GM19035 (cell line): ENCODE results near the gene TTC29.

ENCODE experiments used
- ATAC-seq: cut with Tn5 transposase; IDR thresholded peaks from one replicate; pipeline ENCODE4 v1.9.1; 2021; ENCODE audit not compliant: unreplicated experiment

TTC29 gene, protein sequence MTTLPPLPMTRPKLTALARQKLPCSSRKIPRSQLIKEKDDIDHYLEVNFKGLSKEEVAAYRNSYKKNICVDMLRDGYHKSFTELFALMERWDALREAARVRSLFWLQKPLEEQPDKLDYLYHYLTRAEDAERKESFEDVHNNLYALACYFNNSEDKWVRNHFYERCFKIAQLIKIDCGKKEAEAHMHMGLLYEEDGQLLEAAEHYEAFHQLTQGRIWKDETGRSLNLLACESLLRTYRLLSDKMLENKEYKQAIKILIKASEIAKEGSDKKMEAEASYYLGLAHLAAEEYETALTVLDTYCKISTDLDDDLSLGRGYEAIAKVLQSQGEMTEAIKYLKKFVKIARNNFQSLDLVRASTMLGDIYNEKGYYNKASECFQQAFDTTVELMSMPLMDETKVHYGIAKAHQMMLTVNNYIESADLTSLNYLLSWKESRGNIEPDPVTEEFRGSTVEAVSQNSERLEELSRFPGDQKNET

GRCh38 chr4:146945556-146946374, at the start of gene TTC29:
Gene TTC29 (minus strand): TSS chr4:146945864. CDS start chr4:146939895, 5,969 bp downstream.
- peak; percentile 100 for ATAC-seq

- ATAC-seq = no peak
Measured at GRCh38 chr4:146981651-146982050, 36.0 kb upstream of the TTC29 start.

DNA sequence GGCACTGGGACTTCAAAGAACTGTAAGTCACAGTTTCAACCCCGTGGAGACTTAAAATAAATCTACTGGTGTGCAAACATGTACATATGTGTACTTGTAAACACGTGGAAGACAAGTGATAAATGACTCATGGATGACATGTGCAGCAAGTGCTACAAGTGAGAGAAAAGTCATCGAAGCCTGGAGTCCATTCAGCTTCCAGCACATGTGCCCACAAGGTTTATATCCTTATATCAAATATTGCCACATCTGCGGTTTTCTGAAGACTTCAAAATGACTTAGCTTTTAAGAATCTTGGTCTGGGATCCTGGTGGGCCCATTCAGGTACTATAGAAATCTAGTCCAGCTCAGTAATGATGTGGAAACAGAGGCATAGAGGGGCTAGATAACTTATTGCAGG, 33.0 kb upstream of the TTC29 start:
- ATAC-seq = no peak

GRCh38 chr4:146976145-146976544, 30.5 kb upstream of the TTC29 start:
- ATAC-seq = no peak

DNA sequence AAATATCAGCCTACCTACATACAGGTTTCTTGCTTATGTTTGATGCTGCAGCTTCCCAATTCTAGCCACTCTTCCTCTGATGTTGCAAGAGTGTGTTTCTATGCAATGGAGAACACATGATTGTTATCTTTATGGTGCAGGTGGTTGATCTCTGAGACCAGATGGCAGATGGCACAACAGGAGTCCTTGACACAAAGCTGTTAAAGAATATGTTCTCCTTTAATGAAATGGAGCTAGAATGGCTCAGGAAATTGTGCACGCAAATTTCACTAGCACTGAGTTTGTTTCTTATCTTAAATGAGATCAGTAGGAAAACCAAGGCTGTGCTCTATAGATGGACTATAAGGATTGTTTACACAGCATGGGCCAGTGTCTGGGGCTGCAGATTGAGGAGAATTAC, 29.9 kb upstream of the TTC29 start:
- ATAC-seq = no peak

DNA sequence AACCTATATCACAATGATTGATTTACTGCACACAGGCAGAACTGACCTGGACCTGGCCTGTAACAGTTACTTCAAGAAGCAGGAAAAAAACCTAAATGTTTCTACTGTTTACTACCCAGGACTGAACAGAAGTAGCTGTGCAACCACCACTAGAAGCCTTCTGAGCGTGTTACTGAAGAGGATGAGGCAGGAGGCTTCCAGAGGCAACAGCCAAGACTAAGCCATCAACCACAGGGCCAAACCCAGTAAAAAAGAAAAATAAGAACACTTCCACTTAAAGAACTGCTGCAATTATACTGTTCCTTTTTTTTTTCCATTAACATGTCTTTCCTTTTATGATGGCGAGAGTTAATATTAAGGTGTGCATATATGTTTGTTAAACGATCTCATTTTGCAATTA, 29.4 kb upstream of the TTC29 start:
- ATAC-seq = no peak

- ATAC-seq = no peak
Measured at GRCh38 chr4:146972036-146972435, 26.4 kb upstream of the TTC29 start.

- no peak for ATAC-seq
Measured at GRCh38 chr4:146969126-146969525, 23.5 kb upstream of the TTC29 start.

DNA sequence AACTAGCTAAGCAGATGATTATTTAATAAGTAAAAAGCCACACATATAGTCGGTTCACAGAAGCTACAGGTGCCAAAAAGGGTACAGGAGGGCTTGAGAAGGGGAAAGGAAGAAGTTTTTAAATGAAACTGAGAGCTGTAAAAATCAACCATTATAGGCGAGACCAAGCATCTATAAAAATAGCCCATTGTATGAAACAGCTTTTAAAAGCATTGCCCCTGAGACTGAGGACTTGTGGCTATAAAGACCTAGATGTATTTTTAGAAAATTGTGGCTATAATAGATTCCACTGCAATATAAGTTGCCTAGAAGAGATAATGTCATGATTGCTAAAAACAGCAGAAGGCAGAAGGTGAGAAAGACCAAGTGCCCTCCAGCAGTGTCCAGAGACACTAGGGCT, 15.0 kb upstream of the TTC29 start:
- no peak for ATAC-seq

GRCh38 chr4:146959692-146960091, 14.0 kb upstream of the TTC29 start:
- no peak for ATAC-seq

DNA sequence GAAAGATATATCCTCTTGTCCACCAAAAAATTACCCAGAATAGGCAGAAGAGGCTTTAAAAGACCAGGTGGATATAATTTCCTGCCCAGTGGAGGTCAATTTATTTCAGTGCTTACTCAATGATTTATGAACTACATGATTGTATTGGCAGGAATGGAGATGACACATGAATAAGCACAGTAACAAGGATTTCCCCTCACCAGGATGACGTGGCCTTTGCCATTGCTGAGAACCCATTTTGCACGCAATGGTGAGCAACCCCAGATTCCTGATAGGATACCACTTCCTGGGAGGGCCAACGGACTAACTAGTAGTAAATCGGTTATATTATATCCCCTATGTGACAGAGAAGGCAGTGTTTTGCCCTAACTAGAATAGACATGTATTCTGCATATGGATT, 11.6 kb upstream of the TTC29 start:
- ATAC-seq = no peak

- no peak for ATAC-seq
Measured at GRCh38 chr4:146952896-146953295, 7.2 kb upstream of the TTC29 start.

DNA sequence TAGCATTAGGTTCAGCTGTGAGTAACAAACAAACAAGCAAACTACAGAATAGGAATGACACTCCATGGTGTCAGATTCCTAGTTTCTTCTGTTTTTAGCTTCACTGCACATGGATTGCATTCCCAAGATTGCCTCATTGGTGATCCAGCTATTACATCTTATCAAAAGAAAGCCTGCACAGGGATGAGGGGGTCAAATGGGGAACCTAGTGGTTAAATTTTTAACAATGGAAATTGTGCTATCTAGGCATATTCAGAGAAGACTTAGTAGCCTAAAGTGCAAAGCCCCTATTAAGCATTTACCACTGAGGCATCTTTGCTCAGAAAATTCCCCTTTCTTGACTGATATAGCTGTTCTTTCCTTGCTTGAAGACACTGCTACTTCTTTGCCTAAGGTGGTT, 3.9 kb upstream of the TTC29 start:
- no peak for ATAC-seq

- ATAC-seq = no peak
Measured at GRCh38 chr4:146943691-146944375, 1.8 kb downstream of the TTC29 start.

DNA sequence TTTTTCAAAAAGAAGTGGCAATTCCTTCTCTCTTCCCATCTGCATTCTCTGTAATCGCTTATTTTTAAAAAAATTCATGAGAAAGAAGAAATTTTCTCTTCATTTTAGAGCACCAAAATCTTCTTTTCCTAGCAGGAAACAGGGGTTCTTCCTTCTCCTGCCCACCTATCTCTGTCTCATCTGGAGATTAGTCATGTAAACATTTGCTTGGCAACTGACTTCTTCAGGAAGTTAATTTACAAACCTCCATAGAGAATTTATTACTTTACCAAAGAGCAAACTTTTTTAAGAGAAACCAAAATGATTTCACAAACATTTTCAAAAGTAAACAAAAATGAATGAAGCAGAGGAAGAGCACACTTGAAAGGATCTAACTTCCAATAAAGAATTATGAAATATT, 13.5 kb downstream of the TTC29 start:
- no peak for ATAC-seq

GRCh38 chr4:146930673-146931072, 15.0 kb downstream of the TTC29 start:
- no peak for ATAC-seq

- no peak for ATAC-seq
Measured at GRCh38 chr4:146927695-146928094, 18.0 kb downstream of the TTC29 start.

DNA sequence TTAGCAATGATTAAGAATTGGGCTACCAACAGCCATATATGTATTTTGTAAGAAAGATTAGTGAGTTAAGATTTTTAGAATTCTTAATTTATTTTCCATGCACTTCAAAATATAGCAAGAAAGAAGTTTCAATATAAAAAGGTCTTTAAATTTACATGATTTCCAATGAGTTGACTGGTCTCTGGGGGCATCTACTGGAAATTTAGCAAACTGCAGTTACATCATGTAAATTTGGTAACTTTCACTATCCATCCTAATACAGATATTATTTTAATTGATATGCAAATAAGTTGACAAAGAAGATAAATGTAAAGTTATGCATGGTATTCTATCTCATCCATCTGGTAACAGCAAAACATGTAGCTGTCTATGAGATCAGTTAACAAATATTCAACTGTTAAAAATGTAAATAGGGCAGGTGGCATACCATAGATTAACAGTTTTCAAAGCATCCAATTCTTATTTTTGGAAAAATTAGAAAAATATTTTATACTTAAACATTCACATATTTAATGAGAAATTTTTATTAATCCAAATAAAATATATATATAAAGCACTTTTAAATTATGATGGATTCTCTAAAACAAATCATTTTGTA, 29.1 kb downstream of the TTC29 start:
- no peak for ATAC-seq

DNA sequence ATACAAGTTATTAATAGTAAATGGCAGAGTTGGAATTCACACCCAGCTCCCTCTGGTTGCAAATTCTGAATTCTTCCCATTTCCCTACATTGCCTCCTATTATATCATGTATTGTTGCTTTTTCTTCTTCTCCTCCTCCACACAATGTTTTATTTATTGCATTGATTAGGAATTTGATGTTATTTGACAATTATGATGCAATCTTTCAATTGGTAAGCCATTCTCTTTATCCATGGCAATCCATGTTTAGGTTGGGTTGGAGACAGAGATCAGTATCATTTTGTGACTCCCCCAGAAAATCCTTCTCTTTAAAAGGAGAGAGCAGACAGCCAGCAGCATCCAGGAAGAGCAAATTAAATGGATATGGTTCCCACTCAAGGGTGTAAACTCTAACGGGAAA, 30.5 kb downstream of the TTC29 start:
- no peak for ATAC-seq

GRCh38 chr4:146900295-146900694, 45.4 kb downstream of the TTC29 start:
- ATAC-seq = no peak

DNA sequence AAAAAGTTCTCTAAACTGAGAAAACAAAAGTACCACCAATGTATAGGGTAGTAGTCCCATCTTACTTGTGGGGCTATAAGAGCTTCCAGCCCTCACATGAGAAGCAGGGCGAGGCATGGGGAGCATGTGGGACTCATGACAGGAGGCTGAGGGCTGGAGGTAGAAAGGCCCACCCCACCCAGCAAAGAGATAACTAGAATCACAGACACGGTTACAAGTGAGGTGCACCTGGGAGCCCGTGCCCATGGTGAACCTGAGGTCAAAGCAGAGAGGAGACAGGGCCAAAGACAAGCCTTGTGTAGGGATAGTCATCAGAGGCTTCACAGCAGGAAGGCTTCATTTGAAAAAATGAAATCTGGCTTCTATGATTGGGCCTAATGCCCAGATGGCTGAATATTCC, 55.4 kb downstream of the TTC29 start:
- no peak for ATAC-seq
